Right atrium auricular region (tissue), 2 donors: ENCODE data around the gene FOXO4. TPM values are rescaled to one million over a fixed set of nuclear protein-coding genes. Genes with fewer than 3 reads are reported as not detected.

Experiments
- DNase-seq: peaks from one replicate; pipeline ENCODE4 v3.0.0-alpha.2; 2019; ENCODE audit warnings: low spot score
- H3K27ac ChIP-seq, 2 donors: fragments of 200-600 bp; sonication (generic); 1 replicate in 1 of 2; 2 replicates in 1 of 2; pipeline ENCODE4 v1.5.1; 2016 to 2019
- H3K27me3 ChIP-seq, 2 donors: fragments of 200-600 bp; sonication (generic); one replicate each; pipeline versions ENCODE4 v1.5.1 to v1.6.0; 2017 to 2019
- H3K36me3 ChIP-seq: fragments of 200-600 bp; sonication (generic); one replicate; pipeline ENCODE4 v1.5.1; 2016
- H3K4me1 ChIP-seq, 2 donors: fragments of 200-600 bp; sonication (generic); one replicate each; pipeline versions ENCODE4 v1.5.1 to v1.6.0; 2017 to 2019
- H3K4me3 ChIP-seq, 2 donors: fragments of 200-600 bp; sonication (generic); 1 replicate in 1 of 2; 2 replicates in 1 of 2; pipeline ENCODE4 v1.5.1; 2017 to 2019; ENCODE audit warnings: mild to moderate bottlenecking in 1 of 2, moderate library complexity in 1 of 2
- H3K9me3 ChIP-seq, 2 donors: fragments of 200-600 bp; sonication (generic); one replicate each; pipeline ENCODE4 v1.5.1; 2019
- total RNA-seq, 2 donors: library from RNA; depleted of rRNA; stranded (reverse); fragments of >200 nt; gene quantifications; one replicate each; pipeline ENCODE4 v1.1.0, GENCODE V29; 2016
- TF ChIP-seq, protein P1 (sequence below), 2 donors: fragments of 200-600 bp; sonication (generic); IDR thresholded peaks; one replicate each; pipeline ENCODE4 v1.5.1; 2019; ENCODE audit warnings: antibody characterized with exemption in 2 of 2

FOXO4 gene
- total RNA-seq, 2 donors from 2014 or later, result 12.4 to 17.0 TPM

DNA sequence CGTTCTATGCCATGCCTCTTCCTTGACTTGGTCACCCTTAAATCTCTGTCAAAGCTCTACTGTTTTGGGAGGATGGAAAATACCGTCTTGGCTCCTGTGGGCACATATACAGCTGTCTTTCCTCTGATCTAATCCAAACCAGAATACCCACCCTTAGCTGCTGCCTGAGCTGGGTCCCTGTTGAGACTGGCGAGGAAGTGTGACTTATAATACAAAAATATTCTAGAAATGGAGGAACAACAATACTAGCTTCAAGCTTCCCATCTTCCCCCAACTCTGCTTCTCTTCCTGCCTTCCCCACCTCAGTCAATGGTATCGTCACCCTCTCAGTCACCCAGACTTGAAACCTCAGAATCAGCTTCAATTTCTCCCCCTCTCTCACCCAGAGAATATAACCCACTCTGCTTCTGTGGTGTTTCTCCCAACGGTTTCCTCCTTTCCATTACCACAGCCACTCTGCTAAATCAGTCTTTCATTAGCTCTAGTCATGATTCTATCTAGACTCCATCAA is 16.3 kb downstream of the FOXO4 start:
- Histone ChIP-seq H3K4me3 (no peak overlapping the region), H3K27me3 (no peaks in the 10 kb centered on the region), H3K9me3 (no peaks in the 10 kb centered on the region), H3K36me3 (no peaks in the 10 kb centered on the region), H3K4me1 (no peaks in the 10 kb centered on the region), H3K27ac (no peak overlapping the region)
- TF ChIP-seq, protein P1, sequence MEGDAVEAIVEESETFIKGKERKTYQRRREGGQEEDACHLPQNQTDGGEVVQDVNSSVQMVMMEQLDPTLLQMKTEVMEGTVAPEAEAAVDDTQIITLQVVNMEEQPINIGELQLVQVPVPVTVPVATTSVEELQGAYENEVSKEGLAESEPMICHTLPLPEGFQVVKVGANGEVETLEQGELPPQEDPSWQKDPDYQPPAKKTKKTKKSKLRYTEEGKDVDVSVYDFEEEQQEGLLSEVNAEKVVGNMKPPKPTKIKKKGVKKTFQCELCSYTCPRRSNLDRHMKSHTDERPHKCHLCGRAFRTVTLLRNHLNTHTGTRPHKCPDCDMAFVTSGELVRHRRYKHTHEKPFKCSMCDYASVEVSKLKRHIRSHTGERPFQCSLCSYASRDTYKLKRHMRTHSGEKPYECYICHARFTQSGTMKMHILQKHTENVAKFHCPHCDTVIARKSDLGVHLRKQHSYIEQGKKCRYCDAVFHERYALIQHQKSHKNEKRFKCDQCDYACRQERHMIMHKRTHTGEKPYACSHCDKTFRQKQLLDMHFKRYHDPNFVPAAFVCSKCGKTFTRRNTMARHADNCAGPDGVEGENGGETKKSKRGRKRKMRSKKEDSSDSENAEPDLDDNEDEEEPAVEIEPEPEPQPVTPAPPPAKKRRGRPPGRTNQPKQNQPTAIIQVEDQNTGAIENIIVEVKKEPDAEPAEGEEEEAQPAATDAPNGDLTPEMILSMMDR (IDR thresholded peaks at IDR 0.05), result no peak
- no peak for DNase-seq

DNA sequence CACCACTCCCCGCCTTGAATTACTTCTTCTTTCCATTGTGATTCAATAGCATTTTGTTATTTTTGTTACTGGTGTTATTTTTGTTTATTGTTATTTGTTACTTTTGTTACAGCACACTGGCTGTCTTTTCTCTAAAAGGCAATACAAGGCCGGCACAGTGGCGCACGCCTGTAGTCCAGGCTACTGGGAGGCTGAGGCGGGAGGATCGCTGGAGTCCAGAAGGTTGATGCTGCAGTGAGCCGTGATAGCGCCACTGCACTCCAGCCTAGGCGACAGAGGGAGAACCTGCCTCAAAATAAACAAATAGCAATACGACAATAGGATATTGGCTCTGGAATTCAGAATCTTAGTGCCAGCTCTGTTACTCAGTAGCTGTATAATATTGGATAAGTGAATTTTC is 21.7 kb downstream of the FOXO4 start:
- Histone ChIP-seq H3K4me3 (no peak overlapping the region), H3K36me3 (peaks cover 18% of the 10 kb centered on the region), H3K27ac (no peak overlapping the region)

DNA sequence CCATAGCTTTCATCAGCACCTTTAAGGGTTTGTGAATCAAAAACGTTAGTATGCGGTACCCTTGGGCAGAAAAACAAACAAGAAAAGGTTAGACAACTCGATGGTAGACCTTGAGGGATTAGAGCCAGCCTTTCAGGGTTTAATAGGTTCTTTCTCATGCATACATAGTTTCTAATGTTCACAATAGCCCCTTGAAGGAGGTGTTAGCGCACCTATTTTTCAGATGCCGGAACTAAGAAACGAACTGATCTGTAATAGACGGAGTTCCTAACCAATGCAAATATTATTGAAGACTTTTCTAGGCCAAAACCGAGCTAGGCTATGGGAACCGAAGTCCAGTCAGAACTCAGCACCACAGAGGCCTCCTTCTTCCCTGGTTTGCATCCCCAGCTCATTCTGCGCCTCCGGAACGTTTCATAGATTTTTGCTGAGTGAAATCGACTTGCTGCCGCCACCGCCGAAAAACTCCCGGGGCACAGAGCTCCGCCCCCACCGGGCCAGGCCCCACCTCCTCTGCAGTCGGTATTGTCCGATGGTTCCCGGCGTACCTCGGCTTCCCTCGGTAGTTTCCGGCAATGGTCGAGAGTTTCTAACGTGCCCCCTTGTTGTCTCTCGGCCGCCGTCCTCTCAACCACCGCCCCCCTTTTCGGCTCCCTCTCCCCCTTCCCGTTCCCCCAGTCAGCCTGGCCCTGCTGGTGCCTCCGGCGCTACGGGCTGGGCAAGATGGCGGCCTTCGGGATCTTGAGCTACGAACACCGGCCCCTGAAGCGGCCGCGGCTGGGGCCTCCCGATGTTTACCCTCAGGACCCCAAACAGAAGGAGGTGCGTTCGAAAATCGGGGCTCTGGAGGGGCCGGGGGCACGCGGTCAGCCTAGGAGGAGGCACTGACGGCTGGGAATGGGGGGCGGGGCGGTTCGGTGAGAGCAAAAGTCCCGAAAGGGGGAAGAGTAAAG is 22.7 kb downstream of the FOXO4 start, which contains the start of gene MED12:
Gene MED12, plus strand, starts transcription at position 565 of the 953 bp plus-strand sequence. Its CDS starts 159 bp downstream, at position 724.
- Histone ChIP-seq H3K36me3 (peaks cover 27% of the 10 kb centered on the region), H3K27me3 (no peaks in the 10 kb centered on the region), H3K27ac (peak within 1 kb of the TSS; percentile 84 to 85), H3K4me1 (peaks cover 0 to 6% of the 10 kb centered on the region in 2 donors), H3K4me3 (peak within 1 kb of the TSS; percentile 60 to 62), H3K9me3 (no peaks in the 10 kb centered on the region)
- peak; percentile 78 for DNase-seq
- TF ChIP-seq, protein P1 (IDR thresholded peaks at IDR 0.05), result no peak

More for the DNA sequence above, 21.7 kb downstream of the FOXO4 start:
- no peak for DNase-seq
- Histone ChIP-seq H3K27me3 (no peaks in the 10 kb centered on the region), H3K9me3 (no peaks in the 10 kb centered on the region), H3K4me1 (peaks cover 0 to 6% of the 10 kb centered on the region in 2 donors)
- TF ChIP-seq, protein P1 (IDR thresholded peaks at IDR 0.05), result no peak

DNA sequence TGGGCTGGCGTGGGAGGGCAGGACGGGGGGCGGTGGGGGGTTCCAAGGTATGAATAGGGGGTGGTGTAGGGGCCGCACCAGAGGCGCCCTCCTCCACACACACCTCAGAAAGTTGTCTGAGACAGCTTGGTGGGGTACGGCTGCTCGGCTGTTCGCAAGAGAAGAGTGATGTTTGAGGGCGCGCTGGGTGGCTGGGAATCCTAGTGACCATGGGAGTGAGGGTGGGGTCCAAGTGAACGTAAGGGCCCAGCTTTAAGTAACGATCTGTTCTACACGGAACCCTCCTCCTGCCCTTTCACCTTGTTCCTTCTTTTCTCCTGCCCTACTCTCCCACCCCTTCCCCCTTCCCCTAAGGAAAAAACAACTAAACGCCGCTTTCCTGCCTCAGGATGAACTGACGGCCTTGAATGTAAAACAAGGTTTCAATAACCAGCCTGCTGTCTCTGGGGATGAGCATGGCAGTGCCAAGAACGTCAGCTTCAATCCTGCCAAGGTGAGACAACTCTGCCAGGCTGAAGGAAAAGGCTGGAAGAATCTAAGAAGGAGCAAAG is 23.4 kb downstream of the FOXO4 start:
- TF ChIP-seq, protein P1 (IDR thresholded peaks at IDR 0.05), result no peak

DNA sequence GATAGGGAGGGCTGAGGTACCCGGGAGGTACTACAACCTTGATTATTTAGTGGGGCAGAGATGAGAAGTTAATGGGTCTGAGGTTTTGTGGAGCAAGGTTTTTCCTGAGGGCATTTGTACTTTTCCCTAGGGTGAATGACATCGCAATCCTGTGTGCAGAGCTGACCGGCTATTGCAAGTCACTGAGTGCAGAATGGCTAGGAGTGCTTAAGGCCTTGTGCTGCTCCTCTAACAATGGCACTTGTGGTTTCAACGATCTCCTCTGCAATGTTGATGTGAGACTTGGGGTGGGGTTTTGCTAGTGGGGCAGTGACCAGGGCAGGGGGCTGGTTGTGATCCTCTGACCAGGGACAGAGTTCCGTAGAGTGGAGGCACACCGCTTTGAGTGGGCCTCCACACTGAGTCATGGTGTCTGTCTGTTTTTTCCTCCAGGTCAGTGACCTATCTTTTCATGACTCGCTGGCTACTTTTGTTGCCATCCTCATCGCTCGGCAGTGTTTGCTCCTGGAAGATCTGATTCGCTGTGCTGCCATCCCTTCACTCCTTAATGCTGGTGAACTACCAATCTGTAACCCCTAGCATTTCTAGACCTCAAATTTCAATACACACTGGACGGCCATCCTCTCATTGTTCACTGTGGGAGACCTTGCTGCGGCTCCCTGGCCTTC is 32.6 kb downstream of the FOXO4 start:
- Histone ChIP-seq H3K36me3 (peaks cover 74% of the 10 kb centered on the region), H3K27me3 (no peaks in the 10 kb centered on the region), H3K4me3 (no peak overlapping the region), H3K27ac (no peak overlapping the region), H3K4me1 (no peaks in the 10 kb centered on the region), H3K9me3 (no peaks in the 10 kb centered on the region)
- DNase-seq, result no peak
- TF ChIP-seq, protein P1 (IDR thresholded peaks at IDR 0.05), result no peak

More for the DNA sequence above, 23.4 kb downstream of the FOXO4 start:
- no peak for DNase-seq
- H3K27ac ChIP-seq, result peak overlapping the region; percentile 84 to 85
- no peaks in the 10 kb centered on the region for H3K9me3 ChIP-seq
- H3K27me3 ChIP-seq, result no peaks in the 10 kb centered on the region
- H3K36me3 ChIP-seq, result peaks cover 35% of the 10 kb centered on the region
- H3K4me3 ChIP-seq, result peak overlapping the region; percentile 60 to 62
- peaks cover 0 to 6% of the 10 kb centered on the region in 2 donors for H3K4me1 ChIP-seq
